GM12864 (cell line): ENCODE data around the gene WWOX.

ENCODE experiments used
- DNase-seq: peaks from one replicate; pipeline ENCODE4 v3.0.0-alpha.2; 2011; ENCODE audit warnings: low read depth
- H3K4me3 ChIP-seq: 2 replicates; pipeline ENCODE4 v1.5.1; 2011; ENCODE audit warnings: mild to moderate bottlenecking, low read depth, low read length, control low read depth
- TF ChIP-seq, protein P1 (sequence below): IDR thresholded peaks from 2 replicates; pipeline ENCODE4 v1.5.1; 2011; ENCODE audit warnings: low read depth, mild to moderate bottlenecking, moderate library complexity, low read length, control low read depth, inconsistent platforms; ENCODE audit errors: missing control alignments

The WWOX gene

DNA sequence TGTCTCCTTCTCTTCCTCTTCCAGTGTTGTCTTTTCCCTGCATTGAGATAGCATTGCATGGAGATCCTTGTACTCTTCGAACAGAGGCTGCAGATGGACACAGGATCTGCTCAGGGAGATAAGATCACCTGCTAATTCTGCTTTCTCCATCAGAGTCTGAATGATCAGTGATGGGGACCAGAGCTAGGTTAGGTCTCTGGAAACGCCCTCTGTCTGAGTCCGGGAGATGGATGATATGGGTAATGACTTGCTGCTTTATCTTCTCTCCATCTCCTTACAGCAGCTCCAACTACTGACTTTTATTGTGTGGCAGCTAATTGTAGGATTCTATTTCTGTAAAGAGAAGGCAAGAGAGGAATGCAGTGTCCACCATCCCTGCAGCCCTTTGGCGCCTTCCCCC lies 435.6 kb downstream of the WWOX start:
- H3K4me3 ChIP-seq: no peak overlapping the region
- no peak for DNase-seq
- TF ChIP-seq, protein P1, sequence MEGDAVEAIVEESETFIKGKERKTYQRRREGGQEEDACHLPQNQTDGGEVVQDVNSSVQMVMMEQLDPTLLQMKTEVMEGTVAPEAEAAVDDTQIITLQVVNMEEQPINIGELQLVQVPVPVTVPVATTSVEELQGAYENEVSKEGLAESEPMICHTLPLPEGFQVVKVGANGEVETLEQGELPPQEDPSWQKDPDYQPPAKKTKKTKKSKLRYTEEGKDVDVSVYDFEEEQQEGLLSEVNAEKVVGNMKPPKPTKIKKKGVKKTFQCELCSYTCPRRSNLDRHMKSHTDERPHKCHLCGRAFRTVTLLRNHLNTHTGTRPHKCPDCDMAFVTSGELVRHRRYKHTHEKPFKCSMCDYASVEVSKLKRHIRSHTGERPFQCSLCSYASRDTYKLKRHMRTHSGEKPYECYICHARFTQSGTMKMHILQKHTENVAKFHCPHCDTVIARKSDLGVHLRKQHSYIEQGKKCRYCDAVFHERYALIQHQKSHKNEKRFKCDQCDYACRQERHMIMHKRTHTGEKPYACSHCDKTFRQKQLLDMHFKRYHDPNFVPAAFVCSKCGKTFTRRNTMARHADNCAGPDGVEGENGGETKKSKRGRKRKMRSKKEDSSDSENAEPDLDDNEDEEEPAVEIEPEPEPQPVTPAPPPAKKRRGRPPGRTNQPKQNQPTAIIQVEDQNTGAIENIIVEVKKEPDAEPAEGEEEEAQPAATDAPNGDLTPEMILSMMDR: no peak

DNA sequence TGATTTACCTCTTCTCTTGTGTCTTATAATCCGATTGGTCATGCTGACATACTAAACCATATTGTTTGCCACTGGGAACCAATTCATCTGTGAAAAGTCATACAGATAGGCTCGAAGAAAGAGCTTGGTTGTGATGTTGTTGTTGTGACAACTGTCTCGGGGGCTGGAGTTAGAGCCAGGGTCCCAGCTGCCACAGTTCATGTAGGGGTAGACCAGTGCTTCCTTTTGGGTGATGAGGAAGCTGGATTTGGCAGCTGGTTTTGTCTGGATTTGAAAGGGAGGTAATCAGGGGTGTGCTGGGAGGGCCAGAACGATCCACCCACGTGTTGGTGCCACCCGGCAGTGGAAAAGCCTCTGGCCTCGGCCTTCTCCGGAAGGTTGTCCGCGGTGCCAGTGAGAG lies 438.1 kb downstream of the WWOX start:
- DNase-seq: no peak
- TF ChIP-seq, protein P1: no peak

GRCh38 chr16:78538292-78538691 lies 438.8 kb downstream of the WWOX start:
- no peak overlapping the region for H3K4me3 ChIP-seq
- TF ChIP-seq, protein P1: no peak
- no peak for DNase-seq

More for the DNA sequence above, 438.1 kb downstream of the WWOX start:
- H3K4me3 ChIP-seq: no peak overlapping the region

DNA sequence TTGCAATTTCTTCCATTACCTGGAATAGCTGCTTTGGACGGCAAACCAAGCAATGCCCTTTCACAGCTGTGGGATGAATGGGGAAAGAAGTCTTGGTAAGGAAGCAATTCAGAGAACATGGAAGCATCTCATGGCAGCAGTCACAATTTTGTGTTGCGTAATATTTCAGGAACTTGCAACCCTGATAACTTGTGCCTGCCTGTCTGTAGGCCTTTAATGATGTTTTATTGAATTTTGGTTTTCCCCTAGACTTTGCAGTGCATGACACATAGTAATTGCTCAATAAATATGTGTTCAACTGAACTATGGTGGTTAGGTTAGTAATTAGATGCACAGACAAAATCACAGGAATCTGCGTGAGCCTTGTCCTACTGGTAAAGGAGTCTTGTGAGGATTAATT lies 439.5 kb downstream of the WWOX start:
- no peak overlapping the region for H3K4me3 ChIP-seq
- TF ChIP-seq, protein P1: no peak
- no peak for DNase-seq

DNA sequence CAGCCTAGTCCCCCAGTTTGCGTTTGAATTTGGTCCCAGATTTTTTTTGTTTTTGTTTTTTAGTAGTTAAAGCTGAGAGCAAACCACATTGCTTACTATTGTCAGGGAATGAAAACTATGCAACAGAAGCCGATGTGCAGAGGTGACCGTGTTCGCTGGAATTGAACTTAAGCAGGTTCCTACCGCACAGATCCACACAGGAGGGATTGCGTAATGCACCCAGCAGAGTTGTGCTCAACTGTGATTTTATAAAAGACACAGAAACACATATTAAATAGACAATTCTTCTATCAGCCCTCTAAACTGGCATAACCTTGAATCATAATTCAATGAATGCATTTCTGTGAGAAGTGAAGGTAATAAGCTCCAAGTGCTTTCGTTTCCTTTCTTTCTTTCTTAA lies 443.0 kb downstream of the WWOX start:
- H3K4me3 ChIP-seq: no peak overlapping the region
- TF ChIP-seq, protein P1: no peak
- DNase-seq: no peak

- no peak for DNase-seq
- TF ChIP-seq, protein P1: no peak
- no peak overlapping the region for H3K4me3 ChIP-seq
These were observed 443.6 kb downstream of the WWOX start for GRCh38 chr16:78543023-78543422.

DNA sequence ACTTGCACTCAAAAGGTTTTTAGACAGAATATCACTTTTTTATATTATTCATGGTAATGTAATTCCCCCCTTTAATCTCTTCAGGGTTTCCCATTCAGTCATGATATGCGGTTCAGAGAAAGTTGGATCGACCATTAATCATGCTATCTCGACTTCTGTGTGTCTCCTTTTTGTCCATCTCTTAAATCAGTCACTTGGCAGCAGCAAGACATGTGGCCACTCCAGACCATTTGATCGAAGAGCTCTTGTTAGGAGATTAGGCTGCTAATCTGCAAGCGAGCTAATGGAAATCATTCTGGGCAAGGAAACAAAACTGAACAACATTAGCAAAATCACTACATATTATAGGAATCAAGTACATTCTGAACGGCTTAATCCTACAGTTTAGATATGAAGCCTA lies 449.9 kb downstream of the WWOX start:
- TF ChIP-seq, protein P1: no peak
- no peak overlapping the region for H3K4me3 ChIP-seq
- no peak for DNase-seq
